ENCODE data around the gene EPB41L4B.
"Not testable (repeated sequence)": the region's sequence is repeated elsewhere in the genome, so short reads cannot be mapped to it uniquely, and the experiment has no call there.

EPB41L4B gene

DNA sequence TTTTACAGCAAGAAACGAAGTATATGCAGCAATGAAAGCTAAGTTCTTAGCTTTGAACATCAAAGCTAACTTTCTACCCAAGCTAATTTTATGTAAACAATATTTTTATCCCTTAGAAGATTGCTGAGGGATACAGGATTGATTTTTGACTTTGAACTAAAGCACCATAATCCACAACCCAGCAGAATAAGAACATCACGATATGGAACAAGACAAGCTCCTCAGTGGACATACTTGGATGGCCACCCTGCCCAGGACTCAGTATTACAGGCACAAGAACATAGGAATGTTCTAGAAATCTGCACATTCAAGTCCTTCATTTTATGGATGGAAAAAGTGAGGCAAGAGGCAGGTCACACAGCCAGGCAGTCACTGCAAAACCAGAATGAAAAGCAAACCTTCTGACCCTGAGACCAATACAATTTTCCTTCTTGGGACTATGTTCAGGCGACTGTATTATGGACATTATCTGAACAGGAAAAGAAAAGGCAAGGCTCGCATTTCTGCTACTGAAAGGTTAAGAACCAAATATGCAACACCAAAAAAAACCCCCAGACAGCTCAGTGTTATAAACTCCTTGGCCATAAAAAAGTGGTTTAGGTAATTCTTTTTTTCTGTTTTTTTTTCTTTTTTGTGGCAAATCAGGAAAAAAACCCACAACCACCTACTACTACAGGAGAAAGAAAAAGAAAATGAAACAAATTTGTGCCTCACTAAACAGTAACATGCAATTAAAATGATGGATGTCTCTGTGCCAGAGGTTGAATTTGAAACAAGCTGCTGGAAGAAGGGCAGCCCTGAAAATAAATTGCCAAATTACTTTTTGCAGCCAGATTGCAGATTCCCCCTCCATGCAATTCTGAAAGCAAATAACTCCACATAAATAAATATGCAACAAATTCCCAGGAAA lies 25.4 kb downstream of the EPB41L4B start:
- Mint-ChIP-seq H3K27ac (no peak overlapping the region), H3K4me3 (no peak overlapping the region), H3K27me3 (peaks cover 5% of the 10 kb centered on the region), H3K4me1 (ENCODE audit: low read depth) (peaks cover 12% of the 10 kb centered on the region), H3K36me3 (no peaks in the 10 kb centered on the region), H3K9me3 (ENCODE audit: low read depth) (no peaks in the 10 kb centered on the region)

DNA sequence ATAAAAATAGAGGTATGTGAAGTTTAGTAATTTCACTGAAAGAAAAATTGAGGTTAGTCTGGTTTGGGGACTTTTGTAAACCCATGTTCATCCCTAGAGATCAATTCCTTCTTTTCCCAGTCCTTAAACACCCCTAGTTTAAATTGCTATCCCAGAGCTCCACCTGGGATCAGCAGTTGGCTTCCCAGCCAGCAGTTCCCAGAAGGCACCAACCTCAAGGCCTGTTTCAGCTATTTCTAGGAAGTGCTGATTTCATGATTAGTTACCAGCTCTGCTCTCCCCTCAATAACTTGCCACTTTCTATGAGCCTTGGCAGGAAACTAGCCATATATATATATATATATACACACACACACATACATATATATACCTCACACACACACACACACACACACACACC lies 30.5 kb downstream of the EPB41L4B start:
- no peak overlapping the region for H3K27ac Mint-ChIP-seq
- H3K9me3 Mint-ChIP-seq (ENCODE audit: low read depth) = no peaks in the 10 kb centered on the region
- no peak overlapping the region for H3K4me3 Mint-ChIP-seq
- peaks cover 5% of the 10 kb centered on the region for H3K4me1 Mint-ChIP-seq (ENCODE audit: low read depth)
- no peaks in the 10 kb centered on the region for H3K36me3 Mint-ChIP-seq
- H3K27me3 Mint-ChIP-seq = no peaks in the 10 kb centered on the region

DNA sequence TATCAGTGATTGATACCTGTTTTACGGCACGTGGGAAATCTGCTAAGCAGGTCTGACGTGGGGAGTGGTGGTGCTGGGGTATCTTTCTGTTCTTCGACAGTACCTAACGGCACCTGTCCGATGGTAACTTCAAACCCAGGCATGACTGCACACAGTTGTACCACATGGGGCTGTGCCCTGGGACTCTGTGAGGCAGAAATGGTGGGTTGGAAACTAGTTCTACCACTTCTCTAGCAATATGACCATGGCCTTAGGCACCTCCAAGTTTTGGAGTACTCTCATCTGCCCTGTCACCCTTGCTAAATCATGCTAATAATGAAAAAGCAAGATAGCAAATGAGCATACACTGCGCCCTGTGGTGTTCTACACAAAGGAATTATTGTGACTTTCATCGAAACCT lies 30.9 kb downstream of the EPB41L4B start:
- H3K27ac Mint-ChIP-seq = no peak overlapping the region
- H3K4me3 Mint-ChIP-seq = no peak overlapping the region
- peaks cover under 1% of the 10 kb centered on the region for H3K4me1 Mint-ChIP-seq (ENCODE audit: low read depth)
- H3K9me3 Mint-ChIP-seq (ENCODE audit: low read depth) = no peaks in the 10 kb centered on the region
- no peaks in the 10 kb centered on the region for H3K27me3 Mint-ChIP-seq
- H3K36me3 Mint-ChIP-seq = no peaks in the 10 kb centered on the region

DNA sequence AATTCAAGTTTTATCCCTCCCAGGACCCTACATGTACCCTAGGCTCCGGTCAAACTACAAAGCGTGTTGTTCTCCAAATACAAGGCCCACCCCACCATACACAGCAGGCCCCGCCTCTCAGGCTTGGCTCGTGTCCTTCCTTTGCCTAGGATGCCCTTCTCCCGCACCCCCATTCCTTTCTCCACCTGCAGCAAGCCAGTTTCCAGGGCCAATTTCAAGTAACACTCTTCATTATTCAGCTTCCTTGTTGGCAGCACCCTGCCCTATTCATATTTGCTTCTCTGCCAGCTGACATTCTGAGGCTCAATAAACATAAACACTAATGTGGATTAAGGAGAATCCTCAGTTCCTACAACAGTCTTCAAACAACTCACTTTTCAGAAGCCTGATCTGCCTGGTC lies 31.7 kb downstream of the EPB41L4B start:
- H3K9me3 Mint-ChIP-seq (ENCODE audit: low read depth) = no peaks in the 10 kb centered on the region
- peaks cover 1% of the 10 kb centered on the region for H3K27me3 Mint-ChIP-seq
- H3K4me3 Mint-ChIP-seq = no peak overlapping the region
- no peak overlapping the region for H3K27ac Mint-ChIP-seq
- H3K36me3 Mint-ChIP-seq = no peaks in the 10 kb centered on the region
- no peaks in the 10 kb centered on the region for H3K4me1 Mint-ChIP-seq (ENCODE audit: low read depth)

DNA sequence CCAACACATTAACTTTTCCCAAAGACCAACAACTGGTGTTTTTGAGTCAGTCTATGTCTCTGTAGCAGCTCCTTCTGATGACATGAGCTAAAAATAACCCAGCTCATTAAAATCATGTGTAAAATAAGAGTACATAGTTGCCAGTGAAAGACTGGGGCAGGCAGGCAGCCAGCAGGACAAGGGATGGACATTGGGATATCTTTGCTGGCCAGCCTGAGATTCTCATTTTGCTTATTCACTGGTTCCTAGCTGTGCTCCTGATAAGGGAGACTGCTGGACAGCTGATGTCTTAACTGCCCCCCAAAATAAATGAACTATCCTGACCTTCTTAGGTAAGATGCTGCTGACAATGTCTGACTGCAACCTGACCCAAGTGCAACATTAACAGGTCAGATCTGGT lies 33.9 kb downstream of the EPB41L4B start:
- Mint-ChIP-seq H3K27me3 (peaks cover 6% of the 10 kb centered on the region), H3K9me3 (ENCODE audit: low read depth) (no peaks in the 10 kb centered on the region), H3K4me3 (no peak overlapping the region), H3K36me3 (no peaks in the 10 kb centered on the region), H3K4me1 (ENCODE audit: low read depth) (no peaks in the 10 kb centered on the region), H3K27ac (no peak overlapping the region)

DNA sequence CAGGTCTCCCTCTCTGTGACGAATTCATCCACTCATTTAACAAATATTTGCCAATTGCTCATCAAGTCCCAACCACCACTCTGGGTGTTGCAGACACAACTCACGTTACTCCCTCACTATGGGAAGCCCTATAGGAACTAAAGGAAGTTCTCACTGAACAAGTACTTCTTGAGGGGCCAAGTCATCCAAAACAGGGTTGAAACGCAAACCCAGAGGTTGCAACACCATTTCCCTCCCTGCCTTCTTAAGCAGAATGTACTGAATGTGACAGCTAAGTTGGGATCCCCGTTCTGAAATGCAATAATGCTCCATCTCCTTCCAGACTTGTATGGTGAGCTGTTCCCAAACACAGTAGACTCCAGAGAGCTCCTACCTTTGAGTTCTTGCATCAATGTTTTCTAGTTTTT lies 34.3 kb downstream of the EPB41L4B start:
- Mint-ChIP-seq H3K9me3 (ENCODE audit: low read depth) (no peaks in the 10 kb centered on the region), H3K27ac (no peak overlapping the region), H3K27me3 (peaks cover 7% of the 10 kb centered on the region), H3K4me1 (ENCODE audit: low read depth) (no peaks in the 10 kb centered on the region), H3K4me3 (no peak overlapping the region), H3K36me3 (no peaks in the 10 kb centered on the region)

DNA sequence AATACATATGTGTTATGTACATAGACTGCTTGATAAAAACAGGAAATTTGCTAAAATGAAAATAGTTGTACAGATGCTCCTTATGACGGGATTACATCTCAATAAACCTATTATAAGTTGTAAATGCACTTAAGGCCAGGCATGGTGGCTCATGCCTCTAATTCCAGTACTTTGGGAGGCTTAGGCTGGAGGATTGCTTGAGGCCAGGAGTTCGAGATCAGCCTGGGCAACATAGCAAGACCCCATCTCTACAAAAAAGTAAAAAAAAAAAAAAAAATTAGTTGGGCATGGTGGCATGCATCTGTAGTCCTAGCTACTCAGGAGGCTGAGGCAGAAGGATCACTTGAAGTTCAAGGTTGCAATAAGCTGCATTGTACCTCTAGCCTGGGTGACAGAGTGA lies 37.2 kb downstream of the EPB41L4B start:
- H3K4me3 Mint-ChIP-seq; H3K36me3 Mint-ChIP-seq; H3K27ac Mint-ChIP-seq; H3K4me1 Mint-ChIP-seq (ENCODE audit: low read depth); H3K9me3 Mint-ChIP-seq (ENCODE audit: low read depth): not testable (repeated sequence)
- peaks cover 11% of the 10 kb centered on the region for H3K27me3 Mint-ChIP-seq

DNA sequence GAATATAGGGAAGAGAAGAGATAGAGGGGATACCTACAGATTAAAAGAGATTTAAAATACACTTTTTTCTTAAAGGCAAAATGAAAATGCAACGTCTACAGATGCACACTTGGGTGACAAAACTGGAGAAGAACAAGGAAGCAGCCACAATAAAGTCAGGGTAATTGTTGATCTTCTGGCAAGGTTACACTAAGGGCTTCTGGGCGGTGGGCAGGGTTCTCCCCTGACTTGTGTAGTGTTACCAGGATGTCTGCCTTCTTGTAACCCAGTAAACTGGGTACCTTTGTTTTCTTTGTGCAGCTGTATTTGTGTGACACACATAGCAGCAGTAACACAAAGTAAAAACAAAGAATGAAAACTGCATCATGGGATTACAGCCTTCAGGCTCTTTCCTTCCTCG lies 37.8 kb downstream of the EPB41L4B start:
- no peak overlapping the region for H3K4me3 Mint-ChIP-seq

DNA sequence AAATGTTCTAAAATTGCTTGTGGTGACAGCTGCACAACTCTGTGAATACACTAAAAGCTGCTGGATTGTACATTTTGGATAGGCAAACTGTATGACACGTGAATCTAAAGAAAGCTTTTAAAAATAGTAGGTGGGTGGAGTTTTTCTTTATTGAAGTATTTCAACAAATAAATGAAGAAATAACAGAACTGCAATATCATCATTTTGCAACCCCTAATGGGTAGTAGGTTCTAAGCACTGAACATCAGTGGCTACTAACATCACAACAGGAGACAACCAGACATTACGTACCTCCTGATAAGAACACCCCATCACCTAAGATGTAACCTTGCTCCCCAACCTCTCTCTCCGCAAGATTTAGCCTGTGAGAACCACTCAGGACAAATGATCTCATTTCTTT lies 38.6 kb downstream of the EPB41L4B start:
- Mint-ChIP-seq H3K9me3 (ENCODE audit: low read depth) (no peaks in the 10 kb centered on the region), H3K27ac (no peak overlapping the region), H3K4me3 (no peak overlapping the region), H3K36me3 (no peaks in the 10 kb centered on the region), H3K4me1 (ENCODE audit: low read depth) (no peaks in the 10 kb centered on the region), H3K27me3 (peaks cover 11% of the 10 kb centered on the region)

More for the DNA sequence above, 37.8 kb downstream of the EPB41L4B start:
- Mint-ChIP-seq H3K27ac (no peak overlapping the region), H3K27me3 (peaks cover 11% of the 10 kb centered on the region), H3K9me3 (ENCODE audit: low read depth) (no peaks in the 10 kb centered on the region), H3K36me3 (no peaks in the 10 kb centered on the region), H3K4me1 (ENCODE audit: low read depth) (no peaks in the 10 kb centered on the region)

DNA sequence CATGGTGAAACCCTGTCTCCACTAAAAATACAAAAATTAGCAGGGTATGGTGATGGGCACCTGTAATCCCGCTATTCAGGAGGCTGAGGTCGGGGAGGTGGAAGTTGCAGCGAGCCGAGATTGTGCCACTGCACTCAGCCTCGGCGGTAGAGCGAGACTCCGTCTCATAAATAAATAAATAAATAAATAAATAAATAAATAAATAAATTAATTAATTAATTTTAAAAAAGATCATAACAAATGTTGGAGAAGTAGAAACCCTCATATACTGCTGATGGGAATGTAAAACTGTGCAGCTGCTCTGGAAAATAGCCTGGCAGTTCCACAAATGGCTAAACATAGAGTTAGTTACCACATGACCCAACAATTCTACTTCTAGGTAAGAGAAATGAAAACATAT lies 39.3 kb downstream of the EPB41L4B start:
- Mint-ChIP-seq H3K27ac (no peak overlapping the region), H3K4me3 (no peak overlapping the region), H3K36me3 (no peaks in the 10 kb centered on the region), H3K4me1 (ENCODE audit: low read depth) (no peaks in the 10 kb centered on the region), H3K27me3 (peaks cover 11% of the 10 kb centered on the region), H3K9me3 (ENCODE audit: low read depth) (no peaks in the 10 kb centered on the region)

DNA sequence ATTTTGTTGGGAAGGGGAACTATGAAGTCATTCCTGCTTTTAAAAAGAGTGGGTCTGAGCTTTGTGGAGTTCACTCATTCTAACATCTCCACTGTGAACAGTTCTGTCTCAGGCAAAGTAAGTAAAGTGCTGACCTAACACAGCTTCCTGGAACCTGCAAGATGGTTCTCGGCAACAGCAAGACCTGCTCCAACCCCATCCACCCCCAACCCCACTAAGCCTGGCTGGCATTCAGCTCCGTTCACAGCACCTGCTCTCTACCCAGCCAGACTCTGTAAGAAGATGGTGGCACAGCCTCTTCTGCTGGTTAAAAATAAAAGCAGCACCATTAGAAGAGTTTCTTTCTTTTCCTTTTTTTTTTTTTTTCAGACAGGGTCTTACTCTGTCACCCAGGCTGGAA lies 42.0 kb downstream of the EPB41L4B start:
- H3K27me3 Mint-ChIP-seq = peaks cover 9% of the 10 kb centered on the region

DNA sequence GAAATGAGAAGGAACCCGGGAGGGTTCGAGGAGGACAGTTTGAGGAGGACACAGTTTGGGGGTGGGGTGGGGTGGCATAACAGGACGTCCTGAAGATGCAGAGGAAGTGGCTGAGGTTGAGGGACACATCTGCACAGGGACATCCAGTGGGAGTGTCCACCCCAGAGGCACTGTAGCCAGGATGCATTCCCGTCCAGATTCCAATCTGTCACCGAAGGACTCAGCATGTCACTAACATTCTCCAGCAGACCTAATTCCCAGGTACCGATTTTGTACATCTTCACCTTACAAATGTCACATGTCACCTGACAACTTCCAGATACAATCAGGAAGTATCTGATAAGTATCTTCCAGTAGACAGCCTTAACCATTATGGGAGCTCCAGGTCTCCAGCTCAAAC lies 42.6 kb downstream of the EPB41L4B start:
- Mint-ChIP-seq H3K27ac (no peak overlapping the region), H3K36me3 (no peaks in the 10 kb centered on the region), H3K27me3 (peaks cover 9% of the 10 kb centered on the region), H3K9me3 (ENCODE audit: low read depth) (no peaks in the 10 kb centered on the region), H3K4me1 (ENCODE audit: low read depth) (no peaks in the 10 kb centered on the region), H3K4me3 (no peak overlapping the region)

More for the DNA sequence above, 42.0 kb downstream of the EPB41L4B start:
- H3K4me3 Mint-ChIP-seq = no peak overlapping the region
- H3K9me3 Mint-ChIP-seq (ENCODE audit: low read depth) = no peaks in the 10 kb centered on the region
- no peaks in the 10 kb centered on the region for H3K4me1 Mint-ChIP-seq (ENCODE audit: low read depth)
- no peak overlapping the region for H3K27ac Mint-ChIP-seq
- no peaks in the 10 kb centered on the region for H3K36me3 Mint-ChIP-seq

DNA sequence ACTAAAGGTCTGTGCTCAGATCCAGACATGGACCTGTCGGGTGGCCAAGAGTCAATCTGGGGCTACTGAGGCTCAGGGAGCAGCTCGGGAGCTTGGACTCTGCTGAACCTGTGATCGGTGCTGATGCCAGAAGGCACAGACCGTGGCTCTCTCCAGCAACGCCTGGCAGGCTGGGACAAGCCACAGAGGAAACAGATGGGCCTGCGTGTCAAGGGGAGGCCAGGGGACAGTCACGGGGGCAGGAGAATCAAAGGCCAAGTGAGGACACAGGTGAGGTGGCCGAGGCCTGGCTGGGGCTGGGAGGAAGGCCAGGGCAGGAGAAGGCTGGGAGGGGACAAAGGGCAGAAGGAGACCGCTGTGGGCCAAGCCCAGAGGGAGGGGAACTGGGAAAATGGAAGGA lies 43.4 kb downstream of the EPB41L4B start:
- Mint-ChIP-seq H3K9me3 (ENCODE audit: low read depth) (no peaks in the 10 kb centered on the region), H3K27me3 (peaks cover 7% of the 10 kb centered on the region), H3K27ac (no peak overlapping the region), H3K4me3 (no peak overlapping the region), H3K4me1 (ENCODE audit: low read depth) (no peaks in the 10 kb centered on the region), H3K36me3 (no peaks in the 10 kb centered on the region)

DNA sequence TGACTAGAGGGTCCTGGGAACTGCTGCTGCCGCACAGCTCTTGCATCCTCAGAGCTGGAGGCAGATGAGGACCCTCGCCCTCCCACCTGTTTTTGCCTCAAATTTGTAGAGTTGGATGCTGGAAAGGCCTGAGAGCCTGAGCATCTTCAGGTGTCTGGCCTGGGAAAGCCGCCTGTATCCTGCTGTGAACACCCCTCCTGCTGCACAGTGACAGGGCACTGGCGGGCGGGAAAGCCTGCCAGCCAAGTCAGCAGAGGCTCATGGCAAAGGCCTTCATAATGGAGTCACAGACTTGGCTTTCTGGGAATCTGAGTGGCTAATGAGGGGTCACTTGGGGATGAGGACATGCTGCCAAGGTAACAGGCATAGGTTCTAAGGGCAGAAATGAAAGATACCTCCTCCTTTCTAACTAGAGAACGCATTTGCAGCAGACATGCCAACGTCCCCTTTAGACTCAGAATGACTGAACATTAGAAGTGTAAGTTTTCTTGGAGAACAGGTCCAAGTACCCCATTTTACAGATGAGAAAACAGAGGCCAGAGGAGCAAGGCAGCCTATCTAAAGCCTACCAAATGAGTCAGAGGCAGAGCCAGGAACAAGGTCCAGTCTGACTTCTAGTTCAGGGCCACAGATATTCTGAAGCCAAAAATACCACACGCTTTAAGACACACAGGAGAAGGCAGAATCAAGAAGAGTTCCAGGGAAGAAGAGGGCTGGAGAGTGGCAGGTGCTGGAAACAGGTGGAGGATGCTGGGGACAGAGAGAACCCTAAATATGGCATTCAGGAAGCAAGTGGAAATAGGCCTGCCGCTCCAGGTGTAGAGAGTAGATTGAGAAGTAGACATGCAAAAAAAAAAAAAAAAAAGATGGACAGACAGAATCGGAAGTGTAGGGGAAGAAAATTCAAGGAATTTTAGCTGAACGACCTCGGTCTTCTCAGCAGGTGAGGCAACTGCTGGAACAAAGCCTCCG lies 44.1 kb downstream of the EPB41L4B start:
- no peaks in the 10 kb centered on the region for H3K36me3 Mint-ChIP-seq
- H3K4me3 Mint-ChIP-seq = no peak overlapping the region
- peaks cover 3% of the 10 kb centered on the region for H3K27me3 Mint-ChIP-seq
- no peaks in the 10 kb centered on the region for H3K4me1 Mint-ChIP-seq (ENCODE audit: low read depth)
- H3K9me3 Mint-ChIP-seq (ENCODE audit: low read depth) = no peaks in the 10 kb centered on the region
- H3K27ac Mint-ChIP-seq = no peak overlapping the region
